ENCODE results near the gene RGS10. TPM values are rescaled to one million over a fixed set of nuclear protein-coding genes. Genes with fewer than 3 reads are reported as not detected.

The RGS10 gene
- total RNA-seq, 1 experiment from 2014 or later = 10.6 TPM

DNA sequence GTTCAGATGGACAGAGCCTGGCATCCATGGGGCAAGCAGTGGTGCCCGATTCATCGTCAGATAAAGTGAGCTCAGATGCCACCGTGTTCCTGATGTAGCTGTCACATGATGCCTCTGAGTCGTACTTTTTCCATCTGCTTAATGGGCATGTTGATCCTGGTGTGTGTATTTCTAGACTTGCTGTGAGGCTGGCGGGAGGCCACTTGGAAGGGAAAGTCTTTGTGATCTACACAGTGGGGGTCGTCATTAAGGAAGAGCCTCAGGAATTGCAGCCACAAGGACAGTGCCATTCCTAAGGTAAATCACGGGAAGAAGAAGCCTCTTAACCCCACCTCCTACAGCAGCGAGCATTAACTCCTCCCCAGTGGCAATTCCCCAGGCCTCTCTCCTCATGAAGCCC, 63.0 kb downstream of the RGS10 start:
- no CpG with 5 or more reads among the region's 8 CpGs for WGBS (ENCODE audit: extremely low coverage, insufficient read length, low lambda C conversion rate)

More for the DNA sequence above, 63.0 kb downstream of the RGS10 start:
- Mint-ChIP-seq H3K4me1 (peaks cover 10 to 24% of the 10 kb centered on the region in 2 experiments), H3K27ac (no peak overlapping the region), H3K4me3 (peak overlapping the region in 1 of 2 experiments; percentile 2; a peak in 1 of 5 replicates), H3K9me3 (no peaks in the 10 kb centered on the region), H3K27me3 (ENCODE audit: low read depth) (peaks cover 97% of the 10 kb centered on the region), H3K36me3 (ENCODE audit: insufficient read depth in 1 of 3, low read depth in 3 of 3) (no peaks in the 10 kb centered on the region; a peak in 1 of 7 replicates)
- Histone ChIP-seq H2BK15ac (ENCODE audit: low read depth, low read length) (no peak overlapping the region), H3K18ac (ENCODE audit: insufficient read length, low read depth, low read length) (no peak overlapping the region), H3K27ac (ENCODE audit: insufficient read length, low read depth, low read length) (no peak overlapping the region), H3K23ac (ENCODE audit: insufficient read length, low read depth, low read length) (no peak overlapping the region), H2AFZ (ENCODE audit: low read length) (no peak overlapping the region), H3K27me3 (ENCODE audit: insufficient read depth, low read length) (peaks cover 45% of the 10 kb centered on the region), H3K14ac (ENCODE audit: insufficient read depth, low read length) (no peak overlapping the region), H3K4me1 (ENCODE audit: insufficient read depth, low read length) (no peaks in the 10 kb centered on the region; the same call in 1 of the 2 replicates), H3K79me1 (ENCODE audit: insufficient read depth, low read depth, low read length, poor library complexity, severe bottlenecking) (no peaks in the 10 kb centered on the region), H3K4me2 (ENCODE audit: insufficient read depth, insufficient read length, low read length) (no peak overlapping the region), H3T11ph (ENCODE audit: low read length) (no peak overlapping the region), H4K5ac (ENCODE audit: insufficient read length, low read depth, low read length) (no peak overlapping the region), H4K8ac (replicated peaks; ENCODE audit: insufficient read length, low read depth, low read length) (no peak overlapping the region), H2BK120ac (ENCODE audit: low read depth, low read length, poor library complexity, severe bottlenecking) (no peak overlapping the region), H4K91ac (ENCODE audit: insufficient read length, low read depth, low read length) (no peak overlapping the region), H2BK5ac (ENCODE audit: insufficient read length, low read length) (no peak overlapping the region), H3K9me3 (ENCODE audit: control insufficient read depth, low read depth, low read length) (no peaks in the 10 kb centered on the region), H4K20me1 (ENCODE audit: control insufficient read depth, insufficient read depth, insufficient read length) (no peaks in the 10 kb centered on the region), H2AK5ac (ENCODE audit: insufficient read length, low read length) (no peak overlapping the region), H3K79me2 (ENCODE audit: insufficient read depth, low read length) (no peaks in the 10 kb centered on the region), H3K4ac (ENCODE audit: low read depth, low read length) (no peak overlapping the region), H3K23me2 (ENCODE audit: insufficient read length, low read depth, low read length, poor library complexity, severe bottlenecking) (no peaks in the 10 kb centered on the region), H3K56ac (ENCODE audit: insufficient read length, low read depth, low read length) (no peak overlapping the region), H3K9ac (ENCODE audit: extremely low read depth, insufficient read length, low read length) (no peak overlapping the region), H2BK20ac (ENCODE audit: low read depth, low read length, poor library complexity, severe bottlenecking) (no peak overlapping the region), H2BK12ac (ENCODE audit: insufficient read length, low read depth, low read length) (no peak overlapping the region)
- TF ChIP-seq, protein P1, sequence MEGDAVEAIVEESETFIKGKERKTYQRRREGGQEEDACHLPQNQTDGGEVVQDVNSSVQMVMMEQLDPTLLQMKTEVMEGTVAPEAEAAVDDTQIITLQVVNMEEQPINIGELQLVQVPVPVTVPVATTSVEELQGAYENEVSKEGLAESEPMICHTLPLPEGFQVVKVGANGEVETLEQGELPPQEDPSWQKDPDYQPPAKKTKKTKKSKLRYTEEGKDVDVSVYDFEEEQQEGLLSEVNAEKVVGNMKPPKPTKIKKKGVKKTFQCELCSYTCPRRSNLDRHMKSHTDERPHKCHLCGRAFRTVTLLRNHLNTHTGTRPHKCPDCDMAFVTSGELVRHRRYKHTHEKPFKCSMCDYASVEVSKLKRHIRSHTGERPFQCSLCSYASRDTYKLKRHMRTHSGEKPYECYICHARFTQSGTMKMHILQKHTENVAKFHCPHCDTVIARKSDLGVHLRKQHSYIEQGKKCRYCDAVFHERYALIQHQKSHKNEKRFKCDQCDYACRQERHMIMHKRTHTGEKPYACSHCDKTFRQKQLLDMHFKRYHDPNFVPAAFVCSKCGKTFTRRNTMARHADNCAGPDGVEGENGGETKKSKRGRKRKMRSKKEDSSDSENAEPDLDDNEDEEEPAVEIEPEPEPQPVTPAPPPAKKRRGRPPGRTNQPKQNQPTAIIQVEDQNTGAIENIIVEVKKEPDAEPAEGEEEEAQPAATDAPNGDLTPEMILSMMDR (conservative IDR thresholded peaks at IDR 0.05) = no peak
- DNase-seq = peak; percentile 72
